Thyroid gland (tissue), 4 donors: ENCODE results near the gene MICB. TPM values are rescaled to one million over a fixed set of nuclear protein-coding genes. Genes with fewer than 3 reads are reported as not detected.

ENCODE experiments used
- DNase-seq, 2 donors: peaks; one replicate each; pipeline ENCODE4 v3.0.0-alpha.2; 2019
- H3K27ac ChIP-seq, 3 donors: fragments of 200-600 bp; sonication (generic); 1 replicate in 2 of 3; 2 replicates in 1 of 3; pipeline ENCODE4 v1.5.1; 2016 to 2019; ENCODE audit warnings: mild to moderate bottlenecking in 1 of 3, moderate library complexity in 1 of 3
- H3K27me3 ChIP-seq: fragments of 200-600 bp; sonication (generic); one replicate; pipeline ENCODE4 v1.5.1; 2019
- H3K36me3 ChIP-seq, 2 donors: fragments of 200-600 bp; sonication (generic); one replicate each; pipeline ENCODE4 v1.5.1; 2016 to 2019
- H3K4me1 ChIP-seq, 2 donors: fragments of 200-600 bp; sonication (generic); one replicate each; pipeline ENCODE4 v1.5.1; 2017 to 2019
- H3K4me3 ChIP-seq, 3 donors: fragments of 200-600 bp; sonication (generic); replicated peaks in 1 of 3; 1 replicate in 2 of 3; 2 replicates in 1 of 3; pipeline ENCODE4 v1.5.1; 2016; ENCODE audit warnings: mild to moderate bottlenecking in 1 of 3
- H3K9me3 ChIP-seq: fragments of 200-600 bp; sonication (generic); one replicate; pipeline ENCODE4 v1.5.1; 2017
- CTCF ChIP-seq, 6 experiments: fragments of 200-600 bp in 3 of 6; fragments of 450-650 bp in 3 of 6; sonication (generic) in 3 of 6; IDR thresholded peaks; one replicate each; pipeline ENCODE4 v1.5.1; 2016 to 2019; ENCODE audit warnings: antibody characterized with exemption in 6 of 6, mild to moderate bottlenecking in 2 of 6, inconsistent platforms in 1 of 6, moderate library complexity in 1 of 6
- POLR2A ChIP-seq, 2 donors: fragments of 450-650 bp; IDR thresholded peaks; one replicate each; pipeline ENCODE4 v1.6.1; 2017; ENCODE audit warnings: antibody characterized with exemption in 2 of 2, mild to moderate bottlenecking in 2 of 2, moderate library complexity in 1 of 2
- WGBS, 2 donors: methylation state at CpG; one replicate each; pipeline ENCODE4 v1.1.5; 2017; 5-methylcytosine and 5-hydroxymethylcytosine counted together
- intact Hi-C: fragments of 100-400 bp; cut with DNase I; formaldehyde crosslinking; loops from one replicate; pipeline ENCODE4 v1.15.1; 2023
- total RNA-seq, 4 donors: library from RNA; depleted of rRNA; stranded (reverse); fragments of >200 nt; gene quantifications; one replicate each; pipeline ENCODE4 v1.2.3, GENCODE V29; 2016

The MICB gene
- total RNA-seq, 4 donors from 2014 or later = 0.89 to 3.4 (median 2.1) TPM

GRCh38 chr6:31545291-31545690 lies 47.3 kb downstream of the MICB start:
- Histone ChIP-seq H3K9me3 (no peaks in the 10 kb centered on the region), H3K27me3 (no peaks in the 10 kb centered on the region), H3K4me1 (peaks cover 21 to 24% of the 10 kb centered on the region in 2 donors), H3K36me3 (peaks cover 2 to 16% of the 10 kb centered on the region in 2 donors), H3K4me3 (no peak overlapping the region), H3K27ac (no peak overlapping the region)
- DNase-seq = no peak
- intact Hi-C loops = loop anchor here (5.0 to 10.0 kb wide), 2 partner anchors 50 to 52 kb away; partner anchors contain the start of gene MICB
- TF ChIP-seq CTCF (IDR thresholded peaks at IDR 0.05) (no peak), POLR2A (IDR thresholded peaks at IDR 0.05) (no peak)
- WGBS, 2 donors = 77 to 79% methylated on average over 7 of the region's 7 CpGs

- TF ChIP-seq CTCF (IDR thresholded peaks at IDR 0.05) (peak; percentile 72 to 98 (median 97)), POLR2A (IDR thresholded peaks at IDR 0.05) (no peak)
- Histone ChIP-seq H3K4me1 (peaks cover 17 to 18% of the 10 kb centered on the region in 2 donors), H3K9me3 (no peaks in the 10 kb centered on the region), H3K4me3 (peak within 1 kb of the TSS in 2 of 3 donors; percentile 7 to 25), H3K36me3 (peaks cover 4 to 22% of the 10 kb centered on the region in 2 donors), H3K27ac (peak within 1 kb of the TSS; percentile 66 to 85 (median 66)), H3K27me3 (no peaks in the 10 kb centered on the region)
- WGBS, 2 donors = 5 to 6% methylated on average over 11 of the region's 11 CpGs
- intact Hi-C loops = loop anchor here (5.0 to 10.0 kb wide), 2 partner anchors 51 to 52 kb away; partner anchors contain the start of gene MICB
- DNase-seq = peak; percentile 90
Observed at GRCh38 chr6:31546339-31546957, 48.5 kb downstream of the MICB start, which contains the start of gene ATP6V1G2. ATP6V1G2 (minus strand) TSS chr6:31546608; CDS start chr6:31546559, 49 bp downstream.

GRCh38 chr6:31546958-31547726 lies 49.2 kb downstream of the MICB start, which contains the start of gene NFKBIL1:
NFKBIL1 (plus strand) TSS chr6:31547608; CDS start chr6:31547695, 87 bp downstream.
- Histone ChIP-seq H3K4me3 (peak within 1 kb of the TSS in 2 of 3 donors; percentile 7 to 25), H3K36me3 (peaks cover 4 to 22% of the 10 kb centered on the region in 2 donors), H3K9me3 (no peaks in the 10 kb centered on the region), H3K4me1 (peaks cover 17 to 18% of the 10 kb centered on the region in 2 donors), H3K27me3 (no peaks in the 10 kb centered on the region), H3K27ac (peak within 1 kb of the TSS; percentile 66 to 85 (median 66))
- intact Hi-C loops = loop anchor here (5.0 to 10.0 kb wide), 2 partner anchors 50 to 52 kb away; partner anchors contain the start of gene MICB
- TF ChIP-seq POLR2A (IDR thresholded peaks at IDR 0.05) (peak in 1 of 2 donors; percentile 68), CTCF (IDR thresholded peaks at IDR 0.05) (no peak)
- DNase-seq = peak; percentile 96
- 0 to 1% methylated on average over 24 to 25 of the region's 25 CpGs for WGBS, 2 donors

GRCh38 chr6:31547727-31548543 lies 50.0 kb downstream of the MICB start:
- peak overlapping the region; percentile 66 to 85 (median 66) for H3K27ac ChIP-seq
- peak overlapping the region in 2 of 3 donors; percentile 7 to 25 for H3K4me3 ChIP-seq
- H3K4me1 ChIP-seq = peaks cover 13 to 14% of the 10 kb centered on the region in 2 donors
- intact Hi-C loops = loop anchor here (5.0 to 10.0 kb wide), 2 partner anchors 49 to 53 kb away; partner anchors contain the start of gene MICB
- DNase-seq = peak in 1 of 2 donors; percentile 12
- TF ChIP-seq POLR2A (IDR thresholded peaks at IDR 0.05) (no peak), CTCF (IDR thresholded peaks at IDR 0.05) (no peak)
- WGBS, 2 donors = 72 to 78% methylated on average over 18 to 24 of the region's 24 CpGs
- H3K36me3 ChIP-seq = peaks cover 4 to 22% of the 10 kb centered on the region in 2 donors
- no peaks in the 10 kb centered on the region for H3K27me3 ChIP-seq
- H3K9me3 ChIP-seq = no peaks in the 10 kb centered on the region
